DND-41 (cell line): ENCODE measurements around the gene C1orf122.

Source experiments
- EZH2 ChIP-seq: IDR thresholded peaks from 3 replicates; pipeline ENCODE4 v1.6.1; 2012; ENCODE audit warnings: borderline replicate concordance, low read depth, mild to moderate bottlenecking, moderate library complexity, low read length, inconsistent platforms; ENCODE audit not compliant: severe bottlenecking
- TF ChIP-seq, protein P1 (sequence below): IDR thresholded peaks from 2 replicates; pipeline ENCODE4 v1.5.1; 2012; ENCODE audit warnings: borderline replicate concordance, low read length, moderate library complexity, mild to moderate bottlenecking; ENCODE audit not compliant: poor library complexity, severe bottlenecking; ENCODE audit errors: extremely low read depth

DNA sequence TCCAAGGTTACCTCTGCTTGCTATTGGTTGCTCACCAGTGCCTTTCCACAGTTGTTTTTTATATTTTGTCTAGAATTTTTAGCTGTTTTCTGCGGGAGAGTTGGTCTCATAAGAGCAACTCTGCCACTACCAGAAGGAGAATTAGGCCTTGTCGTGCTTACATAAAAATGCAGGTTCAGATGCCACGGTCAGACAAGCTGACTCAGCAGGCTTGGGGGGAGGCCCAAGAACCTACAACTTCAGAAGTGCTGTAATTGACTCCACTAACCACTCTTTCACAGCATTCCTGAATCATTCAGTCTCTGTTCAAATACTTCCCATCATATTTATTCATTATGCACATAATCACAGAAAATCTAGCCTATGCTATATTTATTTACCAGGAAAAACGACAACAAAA lies 23.5 kb downstream of the C1orf122 start:
- TF ChIP-seq, protein P1, sequence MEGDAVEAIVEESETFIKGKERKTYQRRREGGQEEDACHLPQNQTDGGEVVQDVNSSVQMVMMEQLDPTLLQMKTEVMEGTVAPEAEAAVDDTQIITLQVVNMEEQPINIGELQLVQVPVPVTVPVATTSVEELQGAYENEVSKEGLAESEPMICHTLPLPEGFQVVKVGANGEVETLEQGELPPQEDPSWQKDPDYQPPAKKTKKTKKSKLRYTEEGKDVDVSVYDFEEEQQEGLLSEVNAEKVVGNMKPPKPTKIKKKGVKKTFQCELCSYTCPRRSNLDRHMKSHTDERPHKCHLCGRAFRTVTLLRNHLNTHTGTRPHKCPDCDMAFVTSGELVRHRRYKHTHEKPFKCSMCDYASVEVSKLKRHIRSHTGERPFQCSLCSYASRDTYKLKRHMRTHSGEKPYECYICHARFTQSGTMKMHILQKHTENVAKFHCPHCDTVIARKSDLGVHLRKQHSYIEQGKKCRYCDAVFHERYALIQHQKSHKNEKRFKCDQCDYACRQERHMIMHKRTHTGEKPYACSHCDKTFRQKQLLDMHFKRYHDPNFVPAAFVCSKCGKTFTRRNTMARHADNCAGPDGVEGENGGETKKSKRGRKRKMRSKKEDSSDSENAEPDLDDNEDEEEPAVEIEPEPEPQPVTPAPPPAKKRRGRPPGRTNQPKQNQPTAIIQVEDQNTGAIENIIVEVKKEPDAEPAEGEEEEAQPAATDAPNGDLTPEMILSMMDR: no peak
- TF ChIP-seq EZH2: no peak
